ENCODE measurements around the gene FKBP15. TPM values are rescaled to one million over a fixed set of nuclear protein-coding genes. Genes with fewer than 3 reads are reported as not detected.
"Not testable (repeated sequence)": the region's sequence is repeated elsewhere in the genome, so short reads cannot be mapped to it uniquely, and the experiment has no call there.

Gene FKBP15
- total and polyA plus RNA-seq, 2 donors from 2014 or later = 11.0 to 34.8 TPM

DNA sequence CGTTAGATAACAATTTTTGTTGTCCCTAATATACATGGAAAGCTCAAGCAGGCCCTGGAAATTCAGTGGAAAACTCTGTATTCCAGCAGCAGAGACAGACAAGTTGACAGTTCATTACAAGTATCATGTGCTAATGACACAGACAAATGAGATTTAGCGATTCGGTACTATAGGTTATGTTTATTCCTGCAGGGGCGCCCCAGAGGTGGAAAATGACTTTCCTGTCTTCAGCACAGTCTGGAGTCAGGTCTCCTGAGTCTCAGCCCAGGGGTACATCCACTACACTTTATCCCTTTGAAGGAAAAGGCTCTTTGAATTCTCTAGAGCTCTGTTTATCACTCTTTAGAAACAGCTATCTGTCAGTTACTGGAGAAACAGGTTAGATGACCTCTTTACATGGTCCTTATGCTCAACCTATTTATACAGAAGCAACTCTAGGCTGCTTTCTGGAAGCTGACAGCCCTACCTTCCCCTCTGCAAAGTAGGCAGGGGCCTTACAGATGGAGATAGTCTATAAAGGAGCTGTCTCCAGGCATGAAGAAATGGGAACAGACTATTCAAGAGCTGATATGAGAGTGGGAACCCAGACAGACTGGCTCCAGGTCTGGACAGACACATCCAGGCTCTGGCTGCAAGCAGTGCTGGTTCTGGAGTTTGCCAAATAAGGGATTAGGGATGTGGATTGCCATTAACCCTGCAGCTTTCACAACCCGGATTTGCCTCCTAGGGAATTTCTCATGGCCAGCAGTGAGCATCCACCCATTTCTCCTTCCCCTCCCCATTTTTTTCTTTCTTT, 77.4 kb downstream of the FKBP15 start:
- intact Hi-C loops (cut with DNase I) = no loop called here
- no peaks in the 10 kb centered on the region for H3K36me3 ChIP-seq (ENCODE audit: control insufficient read depth in 2 of 3, insufficient read depth in 3 of 3, low read length in 3 of 3)
- no peak overlapping the region for H3K27ac ChIP-seq (ENCODE audit: low read depth in 2 of 2, low read length in 2 of 2)
- TF ChIP-seq, protein P1, sequence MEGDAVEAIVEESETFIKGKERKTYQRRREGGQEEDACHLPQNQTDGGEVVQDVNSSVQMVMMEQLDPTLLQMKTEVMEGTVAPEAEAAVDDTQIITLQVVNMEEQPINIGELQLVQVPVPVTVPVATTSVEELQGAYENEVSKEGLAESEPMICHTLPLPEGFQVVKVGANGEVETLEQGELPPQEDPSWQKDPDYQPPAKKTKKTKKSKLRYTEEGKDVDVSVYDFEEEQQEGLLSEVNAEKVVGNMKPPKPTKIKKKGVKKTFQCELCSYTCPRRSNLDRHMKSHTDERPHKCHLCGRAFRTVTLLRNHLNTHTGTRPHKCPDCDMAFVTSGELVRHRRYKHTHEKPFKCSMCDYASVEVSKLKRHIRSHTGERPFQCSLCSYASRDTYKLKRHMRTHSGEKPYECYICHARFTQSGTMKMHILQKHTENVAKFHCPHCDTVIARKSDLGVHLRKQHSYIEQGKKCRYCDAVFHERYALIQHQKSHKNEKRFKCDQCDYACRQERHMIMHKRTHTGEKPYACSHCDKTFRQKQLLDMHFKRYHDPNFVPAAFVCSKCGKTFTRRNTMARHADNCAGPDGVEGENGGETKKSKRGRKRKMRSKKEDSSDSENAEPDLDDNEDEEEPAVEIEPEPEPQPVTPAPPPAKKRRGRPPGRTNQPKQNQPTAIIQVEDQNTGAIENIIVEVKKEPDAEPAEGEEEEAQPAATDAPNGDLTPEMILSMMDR (IDR thresholded peaks at IDR 0.05; ENCODE audit: borderline replicate concordance, extremely low read depth, insufficient read depth) = no peak
- no peak overlapping the region for H3K9ac ChIP-seq (ENCODE audit: low read length in 3 of 3)
- no peaks in the 10 kb centered on the region for H3K9me3 ChIP-seq (ENCODE audit: control insufficient read depth in 2 of 3, insufficient read depth in 1 of 3, low read length in 3 of 3)
- DNase-seq (no peak), FAIRE-seq (no peak)
- no peak overlapping the region for H3K4me3 ChIP-seq (ENCODE audit: low read length in 3 of 3)
- no peaks in the 10 kb centered on the region for H3K4me1 ChIP-seq (ENCODE audit: control insufficient read depth in 2 of 3, insufficient read depth in 2 of 3, low read depth in 1 of 3, low read length in 3 of 3)
- no peaks in the 10 kb centered on the region for H3K27me3 ChIP-seq (ENCODE audit: control insufficient read depth, insufficient read depth, low read length)

DNA sequence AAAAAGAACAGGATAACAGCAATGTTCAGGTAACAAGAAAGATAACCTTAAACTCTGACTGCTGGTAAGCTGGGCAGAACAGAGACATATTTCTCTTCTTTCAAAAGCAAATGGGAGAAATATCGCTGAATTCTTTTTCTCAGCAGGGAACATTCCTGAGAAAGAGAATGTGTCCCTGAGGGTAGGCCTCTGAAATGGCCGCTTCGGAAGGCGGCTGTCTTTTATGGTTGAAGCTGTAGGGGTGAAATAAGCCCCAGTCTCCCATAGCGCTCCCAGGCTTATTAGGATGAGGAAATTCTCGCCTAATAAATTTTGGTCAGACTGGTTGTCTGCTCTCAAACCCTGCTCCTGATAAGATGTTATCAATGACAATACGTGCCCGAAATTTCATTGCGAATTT, 80.2 kb downstream of the FKBP15 start:
- not testable (repeated sequence) for H3K9ac ChIP-seq (ENCODE audit: low read length in 3 of 3); FAIRE-seq

DNA sequence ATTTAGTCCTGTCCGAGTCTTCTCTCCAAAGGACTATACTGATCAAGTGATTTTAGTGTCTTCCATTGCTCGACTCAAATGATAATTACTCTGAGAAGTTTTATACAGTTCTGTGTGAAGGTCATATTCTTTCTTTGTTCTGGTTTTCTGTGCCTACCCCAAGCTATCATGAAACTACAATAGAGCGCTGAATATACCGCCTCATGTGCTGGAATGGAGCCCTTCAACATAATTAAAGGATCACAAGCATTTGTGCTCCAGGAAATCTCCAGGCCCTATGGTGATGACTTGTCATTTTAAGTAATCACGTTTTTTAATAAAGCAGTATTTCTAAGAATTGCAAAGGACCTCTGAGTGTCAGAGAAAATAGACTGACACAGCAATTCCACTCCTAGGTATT, 81.1 kb downstream of the FKBP15 start:
- intact Hi-C loops (cut with DNase I) = no loop called here
- Histone ChIP-seq H3K27ac (ENCODE audit: low read depth in 2 of 2, low read length in 2 of 2) (no peak overlapping the region), H3K36me3 (ENCODE audit: control insufficient read depth in 2 of 3, insufficient read depth in 3 of 3, low read length in 3 of 3) (no peaks in the 10 kb centered on the region), H3K9ac (ENCODE audit: low read length in 3 of 3) (no peak overlapping the region), H3K4me1 (ENCODE audit: control insufficient read depth in 2 of 3, insufficient read depth in 2 of 3, low read depth in 1 of 3, low read length in 3 of 3) (no peaks in the 10 kb centered on the region), H3K9me3 (ENCODE audit: control insufficient read depth in 2 of 3, insufficient read depth in 1 of 3, low read length in 3 of 3) (no peaks in the 10 kb centered on the region), H3K4me3 (ENCODE audit: low read length in 3 of 3) (no peak overlapping the region), H3K27me3 (ENCODE audit: control insufficient read depth, insufficient read depth, low read length) (no peaks in the 10 kb centered on the region)
- DNase-seq (no peak), FAIRE-seq (no peak)
- TF ChIP-seq, protein P1 (IDR thresholded peaks at IDR 0.05; ENCODE audit: borderline replicate concordance, extremely low read depth, insufficient read depth) = no peak

More for the DNA sequence above, 80.2 kb downstream of the FKBP15 start:
- H3K27ac ChIP-seq (ENCODE audit: low read depth in 2 of 2, low read length in 2 of 2); H3K4me3 ChIP-seq (ENCODE audit: low read length in 3 of 3); H3K9me3 ChIP-seq (ENCODE audit: control insufficient read depth in 2 of 3, insufficient read depth in 1 of 3, low read length in 3 of 3); H3K4me1 ChIP-seq (ENCODE audit: control insufficient read depth in 2 of 3, insufficient read depth in 2 of 3, low read depth in 1 of 3, low read length in 3 of 3); H3K27me3 ChIP-seq (ENCODE audit: control insufficient read depth, insufficient read depth, low read length); DNase-seq; H3K36me3 ChIP-seq (ENCODE audit: control insufficient read depth in 2 of 3, insufficient read depth in 3 of 3, low read length in 3 of 3); intact Hi-C loops (cut with DNase I): not testable (repeated sequence)

DNA sequence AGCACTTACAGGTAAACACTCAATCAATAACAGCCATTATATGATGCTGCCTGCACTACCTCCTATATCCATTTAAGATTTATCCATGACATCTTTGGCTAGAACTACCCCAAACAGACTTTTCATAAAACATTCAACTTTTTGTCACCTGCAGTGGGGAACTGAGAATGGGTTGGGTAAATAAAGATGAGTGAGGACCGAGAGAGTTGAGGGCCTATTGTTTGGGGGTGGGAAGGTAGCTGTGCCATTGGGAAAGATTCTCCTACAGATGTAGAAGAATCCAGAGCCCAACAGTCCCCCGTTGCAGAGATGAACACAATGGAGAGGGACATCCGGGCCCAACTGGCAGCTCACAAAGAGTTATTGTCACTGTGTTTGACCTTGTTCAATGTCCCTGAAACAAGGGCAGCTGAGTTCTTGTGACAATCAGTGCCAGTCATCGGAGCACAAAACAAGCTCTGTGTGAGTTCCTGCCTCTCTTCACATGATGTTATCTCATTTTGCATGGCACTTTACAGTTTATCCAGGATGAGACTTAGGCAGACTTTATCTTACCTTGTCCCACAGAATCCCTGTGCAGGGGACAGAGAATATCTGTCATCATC, 81.8 kb downstream of the FKBP15 start:
- H3K9ac ChIP-seq (ENCODE audit: low read length in 3 of 3) = no peak overlapping the region
- DNase-seq (no peak), FAIRE-seq (no peak)
- intact Hi-C loops (cut with DNase I) = no loop called here
- no peak overlapping the region for H3K27ac ChIP-seq (ENCODE audit: low read depth in 2 of 2, low read length in 2 of 2)
- no peaks in the 10 kb centered on the region for H3K9me3 ChIP-seq (ENCODE audit: control insufficient read depth in 2 of 3, insufficient read depth in 1 of 3, low read length in 3 of 3)
- H3K4me3 ChIP-seq (ENCODE audit: low read length in 3 of 3) = no peak overlapping the region
- H3K4me1 ChIP-seq (ENCODE audit: control insufficient read depth in 2 of 3, insufficient read depth in 2 of 3, low read depth in 1 of 3, low read length in 3 of 3) = no peaks in the 10 kb centered on the region
- H3K27me3 ChIP-seq (ENCODE audit: control insufficient read depth, insufficient read depth, low read length) = no peaks in the 10 kb centered on the region
- H3K36me3 ChIP-seq (ENCODE audit: control insufficient read depth in 2 of 3, insufficient read depth in 3 of 3, low read length in 3 of 3) = no peaks in the 10 kb centered on the region
- TF ChIP-seq, protein P1 (IDR thresholded peaks at IDR 0.05; ENCODE audit: borderline replicate concordance, extremely low read depth, insufficient read depth) = no peak

Measured in kidney (tissue), 14 donors.